ENCODE data around the gene CSNK1D. TPM values are rescaled to one million over a fixed set of nuclear protein-coding genes. Genes with fewer than 3 reads are reported as not detected.
A peak's percentile ranks its signal among the peaks of the same experiment; 100 is the strongest.

Gene CSNK1D
- total RNA-seq, 1 experiment from 2014 or later = 191 TPM

DNA sequence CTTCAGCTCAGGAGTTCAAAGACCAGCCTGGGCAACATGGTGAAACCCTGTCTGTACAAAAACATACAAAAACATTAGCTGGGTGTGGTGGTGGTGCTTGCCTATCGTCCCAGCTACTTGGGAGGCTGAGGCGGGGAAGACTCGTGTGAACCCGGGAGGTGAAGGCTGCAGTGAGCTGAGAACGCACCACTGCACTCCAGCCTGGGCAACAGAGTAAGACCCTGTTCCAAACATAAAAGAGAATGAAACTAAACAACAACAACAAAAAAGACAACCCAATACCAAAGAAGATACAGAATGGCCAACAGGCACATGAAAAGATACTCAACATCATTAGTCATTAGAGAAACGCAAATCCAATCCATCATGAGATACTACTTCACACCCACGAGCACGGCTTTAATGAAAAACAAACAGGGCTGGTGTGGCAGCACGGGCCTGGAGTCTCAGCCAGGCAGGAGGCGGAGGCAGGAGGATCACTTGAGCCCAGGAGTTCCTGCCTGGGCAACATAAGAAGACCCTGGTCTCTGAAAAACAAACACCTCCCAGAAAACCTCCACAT lies 52.1 kb downstream of the CSNK1D start:
- H3K9me3 Mint-ChIP-seq (ENCODE audit: unreplicated experiment) = no peaks in the 10 kb centered on the region
- TF ChIP-seq, protein P1, sequence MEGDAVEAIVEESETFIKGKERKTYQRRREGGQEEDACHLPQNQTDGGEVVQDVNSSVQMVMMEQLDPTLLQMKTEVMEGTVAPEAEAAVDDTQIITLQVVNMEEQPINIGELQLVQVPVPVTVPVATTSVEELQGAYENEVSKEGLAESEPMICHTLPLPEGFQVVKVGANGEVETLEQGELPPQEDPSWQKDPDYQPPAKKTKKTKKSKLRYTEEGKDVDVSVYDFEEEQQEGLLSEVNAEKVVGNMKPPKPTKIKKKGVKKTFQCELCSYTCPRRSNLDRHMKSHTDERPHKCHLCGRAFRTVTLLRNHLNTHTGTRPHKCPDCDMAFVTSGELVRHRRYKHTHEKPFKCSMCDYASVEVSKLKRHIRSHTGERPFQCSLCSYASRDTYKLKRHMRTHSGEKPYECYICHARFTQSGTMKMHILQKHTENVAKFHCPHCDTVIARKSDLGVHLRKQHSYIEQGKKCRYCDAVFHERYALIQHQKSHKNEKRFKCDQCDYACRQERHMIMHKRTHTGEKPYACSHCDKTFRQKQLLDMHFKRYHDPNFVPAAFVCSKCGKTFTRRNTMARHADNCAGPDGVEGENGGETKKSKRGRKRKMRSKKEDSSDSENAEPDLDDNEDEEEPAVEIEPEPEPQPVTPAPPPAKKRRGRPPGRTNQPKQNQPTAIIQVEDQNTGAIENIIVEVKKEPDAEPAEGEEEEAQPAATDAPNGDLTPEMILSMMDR (IDR thresholded peaks at IDR 0.05; ENCODE audit: unreplicated experiment) = no peak
- intact Hi-C loops (cut with micrococcal nuclease) = no loop called here
- no peak for DNase-seq (ENCODE audit: unreplicated experiment)
- BruUV-seq (replicated peaks) = no TSS peak
- no peaks in the 10 kb centered on the region for H3K27me3 Mint-ChIP-seq (ENCODE audit: insufficient read depth, unreplicated experiment)
- no peak overlapping the region for H3K27ac Mint-ChIP-seq (ENCODE audit: low read depth, unreplicated experiment)
- H3K4me3 Mint-ChIP-seq (ENCODE audit: unreplicated experiment) = no peak overlapping the region
- CTCF ChIA-PET = no interaction called here
- H3K4me1 Mint-ChIP-seq (ENCODE audit: insufficient read depth, unreplicated experiment) = peaks cover 17% of the 10 kb centered on the region
- H3K36me3 Mint-ChIP-seq (ENCODE audit: insufficient read depth, unreplicated experiment) = no peaks in the 10 kb centered on the region
- POLR2A ChIA-PET = interaction anchor here (5.9 kb wide), 1 partner anchor 9 kb away, joined by 40 read pairs; the partner anchor contains the start of gene SLC16A3

DNA sequence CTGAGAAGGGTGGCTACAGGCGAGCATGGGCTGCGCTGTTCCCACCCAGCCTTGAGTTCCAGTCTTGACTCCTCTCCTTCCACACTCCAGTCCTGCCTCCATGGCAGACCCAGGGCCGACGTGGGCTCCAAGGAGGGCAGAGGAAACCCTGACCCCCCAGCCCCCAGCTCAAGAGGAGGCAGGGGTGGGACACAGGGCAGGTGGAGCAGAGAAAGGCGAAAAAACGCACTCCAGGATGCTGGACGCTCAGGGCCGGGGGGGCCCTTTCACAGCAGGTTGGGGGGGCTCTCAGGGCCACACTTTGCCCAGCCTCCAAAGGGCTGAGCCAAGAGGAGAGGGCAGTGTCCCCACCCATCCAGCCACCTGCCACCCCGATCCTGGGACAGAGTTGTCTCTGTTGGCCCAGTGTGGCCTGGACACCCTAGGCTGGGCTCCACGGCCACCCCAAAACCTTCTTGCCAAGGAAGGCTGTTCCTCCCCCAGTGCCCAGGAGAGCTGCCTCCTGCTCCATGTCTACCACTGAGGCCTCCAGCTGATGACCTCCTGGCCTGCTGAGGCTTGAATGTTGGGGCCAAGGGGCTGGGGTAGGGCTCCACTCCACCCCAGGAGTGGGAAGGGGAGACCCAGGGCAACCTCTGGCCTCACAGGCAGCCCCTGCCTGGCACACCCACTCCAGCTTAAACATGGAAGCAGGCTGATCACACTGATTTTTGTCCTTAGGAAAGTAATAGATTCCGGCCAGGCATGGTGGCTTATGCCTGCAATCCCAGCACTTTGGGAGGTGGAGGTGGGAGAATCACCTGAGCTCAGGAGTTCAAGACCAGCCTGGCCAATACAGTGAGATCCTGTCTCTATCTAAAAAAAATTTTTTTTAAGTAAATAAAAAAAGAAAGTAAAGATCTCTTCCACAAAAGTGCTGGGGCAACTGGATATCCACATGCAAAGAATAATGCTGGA lies 53.5 kb downstream of the CSNK1D start:
- ChIA-PET POLR2A (interaction anchor here (1.2 to 5.9 kb wide), 4 partner anchors 10 to 78 kb away, joined by 3 to 40 read pairs (median 5); partner anchors contain the start of gene SLC16A3), CTCF (interaction anchor here (0.8 kb wide), 2 partner anchors 14 to 18 kb away, joined by 4 read pairs; no protein-coding TSS in a partner anchor)
- no peak for DNase-seq (ENCODE audit: unreplicated experiment)
- Mint-ChIP-seq H3K27ac (ENCODE audit: low read depth, unreplicated experiment) (no peak overlapping the region), H3K4me3 (ENCODE audit: unreplicated experiment) (no peak overlapping the region), H3K36me3 (ENCODE audit: insufficient read depth, unreplicated experiment) (no peaks in the 10 kb centered on the region), H3K4me1 (ENCODE audit: insufficient read depth, unreplicated experiment) (peaks cover 24% of the 10 kb centered on the region), H3K27me3 (ENCODE audit: insufficient read depth, unreplicated experiment) (no peaks in the 10 kb centered on the region), H3K9me3 (ENCODE audit: unreplicated experiment) (no peaks in the 10 kb centered on the region)
- no TSS peak for BruUV-seq (replicated peaks)
- TF ChIP-seq, protein P1 (IDR thresholded peaks at IDR 0.05; ENCODE audit: unreplicated experiment) = no peak
- intact Hi-C loops (cut with micrococcal nuclease) = no loop called here

DNA sequence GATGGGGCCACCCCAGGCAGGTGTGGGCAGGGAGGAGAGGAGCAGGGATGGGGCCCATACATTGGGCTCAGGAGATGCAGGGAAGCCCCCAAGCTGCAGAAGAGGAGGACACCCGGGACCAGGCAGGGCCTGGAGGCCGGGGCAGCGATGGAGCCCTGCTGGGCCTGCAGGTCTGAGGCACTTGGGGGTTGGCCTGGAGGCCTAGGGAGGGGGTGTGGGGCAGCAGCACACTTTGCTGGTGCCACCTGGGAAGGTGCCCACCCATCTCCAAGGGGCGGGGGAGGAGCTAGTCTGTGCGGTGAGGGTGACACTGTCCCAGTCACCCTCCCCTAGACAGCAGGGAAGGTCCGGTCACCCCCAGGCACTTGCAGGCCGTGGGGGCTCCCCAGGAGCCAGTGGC lies 54.4 kb downstream of the CSNK1D start:
- peak overlapping the region; percentile 90 for H3K27ac Mint-ChIP-seq (ENCODE audit: low read depth, unreplicated experiment)
- H3K27me3 Mint-ChIP-seq (ENCODE audit: insufficient read depth, unreplicated experiment) = no peaks in the 10 kb centered on the region
- BruUV-seq (replicated peaks) = no TSS peak
- TF ChIP-seq, protein P1 (IDR thresholded peaks at IDR 0.05; ENCODE audit: unreplicated experiment) = no peak
- no peaks in the 10 kb centered on the region for H3K36me3 Mint-ChIP-seq (ENCODE audit: insufficient read depth, unreplicated experiment)
- DNase-seq (ENCODE audit: unreplicated experiment) = no peak
- ChIA-PET CTCF (no interaction called here), POLR2A (interaction anchor here (2.3 to 5.9 kb wide), 2 partner anchors 11 to 13 kb away, joined by 6 to 40 read pairs; partner anchors contain the start of gene SLC16A3)
- no peaks in the 10 kb centered on the region for H3K9me3 Mint-ChIP-seq (ENCODE audit: unreplicated experiment)
- H3K4me3 Mint-ChIP-seq (ENCODE audit: unreplicated experiment) = no peak overlapping the region
- H3K4me1 Mint-ChIP-seq (ENCODE audit: insufficient read depth, unreplicated experiment) = peaks cover 29% of the 10 kb centered on the region
- intact Hi-C loops (cut with micrococcal nuclease) = no loop called here
